ENCODE data around the gene DSTYK.

DSTYK gene

DNA sequence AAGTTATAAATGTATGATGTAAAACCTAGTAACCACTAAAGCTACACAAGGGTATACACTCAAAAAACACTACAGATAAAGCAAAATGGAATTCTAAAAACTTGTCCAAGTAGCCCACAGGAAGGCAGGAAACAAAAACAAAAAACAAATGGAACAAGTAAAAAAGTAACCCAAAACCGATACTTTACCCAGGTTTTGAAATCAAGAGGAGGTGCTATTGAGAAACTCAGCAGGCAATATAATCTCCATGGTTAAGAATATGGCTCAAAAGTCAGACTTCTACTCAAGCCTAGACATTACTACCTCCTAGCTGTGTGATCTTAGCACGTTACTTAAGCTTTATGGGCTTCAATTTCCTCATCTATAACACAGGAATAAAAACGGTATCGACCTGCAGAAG lies 103.0 kb downstream of the DSTYK start:
- Histone ChIP-seq H3K4me1 (ENCODE audit: insufficient read depth, low read length) (no peaks in the 10 kb centered on the region), H3K4me3 (ENCODE audit: low read length) (no peak overlapping the region), H3K27ac (ENCODE audit: low read length) (no peak overlapping the region), H3K9ac (ENCODE audit: low read depth, low read length) (no peak overlapping the region), H3K27me3 (ENCODE audit: insufficient read depth, low read length) (no peaks in the 10 kb centered on the region), H3K9me3 (ENCODE audit: insufficient read depth, low read depth, low read length) (no peaks in the 10 kb centered on the region), H3K36me3 (ENCODE audit: insufficient read depth, low read depth, low read length) (peaks cover 88% of the 10 kb centered on the region)

GRCh38 chr1:205107327-205107726 lies 104.2 kb downstream of the DSTYK start:
- Histone ChIP-seq H3K27ac (ENCODE audit: low read length) (no peak overlapping the region), H3K4me3 (ENCODE audit: low read length) (no peak overlapping the region), H3K4me1 (ENCODE audit: insufficient read depth, low read length) (no peaks in the 10 kb centered on the region), H3K27me3 (ENCODE audit: insufficient read depth, low read length) (no peaks in the 10 kb centered on the region), H3K9me3 (ENCODE audit: insufficient read depth, low read depth, low read length) (no peaks in the 10 kb centered on the region), H3K36me3 (ENCODE audit: insufficient read depth, low read depth, low read length) (peaks cover 88% of the 10 kb centered on the region), H3K9ac (ENCODE audit: low read depth, low read length) (no peak overlapping the region)

DNA sequence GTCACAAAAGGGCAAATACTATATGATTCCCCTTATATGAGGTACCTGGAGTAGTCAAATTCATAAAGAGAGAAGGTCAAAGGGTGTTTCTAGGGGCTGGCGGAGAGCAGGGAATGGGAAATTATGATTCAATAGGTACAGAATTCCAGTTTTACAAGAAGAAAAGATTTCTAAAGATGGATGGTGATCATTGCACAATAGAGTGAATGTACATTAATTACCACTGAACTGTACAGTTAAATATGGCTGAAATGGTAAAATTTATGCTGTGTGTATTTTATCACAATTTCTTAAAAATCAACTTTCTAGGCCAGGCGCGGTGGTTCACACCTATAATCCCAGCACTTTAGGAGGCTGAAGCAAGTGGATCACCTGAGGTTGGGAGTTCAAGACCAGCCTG lies 109.1 kb downstream of the DSTYK start:
- Histone ChIP-seq H3K27me3 (ENCODE audit: insufficient read depth, low read length) (no peaks in the 10 kb centered on the region), H3K36me3 (ENCODE audit: insufficient read depth, low read depth, low read length) (peaks cover 99% of the 10 kb centered on the region), H3K4me3 (ENCODE audit: low read length) (no peak overlapping the region), H3K9me3 (ENCODE audit: insufficient read depth, low read depth, low read length) (no peaks in the 10 kb centered on the region), H3K4me1 (ENCODE audit: insufficient read depth, low read length) (no peaks in the 10 kb centered on the region), H3K27ac (ENCODE audit: low read length) (no peak overlapping the region), H3K9ac (ENCODE audit: low read depth, low read length) (no peak overlapping the region)

GRCh38 chr1:205098242-205098641 lies 113.3 kb downstream of the DSTYK start:
- peaks cover 95% of the 10 kb centered on the region for H3K36me3 ChIP-seq (ENCODE audit: insufficient read depth, low read depth, low read length)
- H3K9me3 ChIP-seq (ENCODE audit: insufficient read depth, low read depth, low read length) = no peaks in the 10 kb centered on the region
- H3K27me3 ChIP-seq (ENCODE audit: insufficient read depth, low read length) = no peaks in the 10 kb centered on the region
- no peak overlapping the region for H3K4me3 ChIP-seq (ENCODE audit: low read length)
- H3K9ac ChIP-seq (ENCODE audit: low read depth, low read length) = no peak overlapping the region
- H3K4me1 ChIP-seq (ENCODE audit: insufficient read depth, low read length) = no peaks in the 10 kb centered on the region
- no peak overlapping the region for H3K27ac ChIP-seq (ENCODE audit: low read length)

GRCh38 chr1:205095422-205095821 lies 116.1 kb downstream of the DSTYK start:
- H3K9ac ChIP-seq (ENCODE audit: low read depth, low read length) = no peak overlapping the region
- H3K27ac ChIP-seq (ENCODE audit: low read length) = no peak overlapping the region
- no peaks in the 10 kb centered on the region for H3K9me3 ChIP-seq (ENCODE audit: insufficient read depth, low read depth, low read length)
- H3K27me3 ChIP-seq (ENCODE audit: insufficient read depth, low read length) = no peaks in the 10 kb centered on the region
- no peaks in the 10 kb centered on the region for H3K4me1 ChIP-seq (ENCODE audit: insufficient read depth, low read length)
- H3K4me3 ChIP-seq (ENCODE audit: low read length) = no peak overlapping the region
- H3K36me3 ChIP-seq (ENCODE audit: insufficient read depth, low read depth, low read length) = peaks cover 95% of the 10 kb centered on the region

Data from iPS-20b (cell line).